IgD-negative memory B cell (primary cell): Measurements from ENCODE around the gene NTSR1. TPM values are rescaled to one million over a fixed set of nuclear protein-coding genes. Genes with fewer than 3 reads are reported as not detected.
A peak's percentile ranks its signal among the peaks of the same experiment; 100 is the strongest.

Source experiments
- H3K27ac Mint-ChIP-seq, 3 donors: one replicate each; pipeline ENCODE4 v1.8.0; 2020 to 2022; ENCODE audit warnings: mild to moderate bottlenecking in 3 of 3, mixed read lengths in 3 of 3, moderate library complexity in 1 of 3
- H3K27me3 Mint-ChIP-seq: one replicate; pipeline ENCODE4 v1.8.0; 2021; ENCODE audit warnings: mixed read lengths
- H3K36me3 Mint-ChIP-seq: one replicate; pipeline ENCODE4 v1.8.0; 2020; ENCODE audit warnings: mild to moderate bottlenecking, mixed read lengths
- H3K4me1 Mint-ChIP-seq, 3 donors: one replicate each; pipeline ENCODE4 v1.8.0; 2020 to 2022; ENCODE audit warnings: mixed read lengths in 3 of 3, mild to moderate bottlenecking in 1 of 3
- H3K4me3 Mint-ChIP-seq, 4 donors: one replicate each; pipeline ENCODE4 v1.8.0; 2020 to 2022; ENCODE audit warnings: mild to moderate bottlenecking in 4 of 4, mixed read lengths in 4 of 4, moderate library complexity in 3 of 4
- H3K9me3 Mint-ChIP-seq, 3 donors: one replicate each; pipeline ENCODE4 v1.8.0; 2020 to 2021; ENCODE audit warnings: mixed read lengths in 3 of 3, mild to moderate bottlenecking in 1 of 3
- polyA plus RNA-seq: library from polyadenylated mRNA; unstranded; fragments of 300-500 nt; fragmentation: Illumina TruSeq; gene quantifications from one replicate; pipeline ENCODE4 v1.2.3, GENCODE V29; 2021

The NTSR1 gene
- polyA plus RNA-seq, 1 donor from 2014 or later = not detected

DNA sequence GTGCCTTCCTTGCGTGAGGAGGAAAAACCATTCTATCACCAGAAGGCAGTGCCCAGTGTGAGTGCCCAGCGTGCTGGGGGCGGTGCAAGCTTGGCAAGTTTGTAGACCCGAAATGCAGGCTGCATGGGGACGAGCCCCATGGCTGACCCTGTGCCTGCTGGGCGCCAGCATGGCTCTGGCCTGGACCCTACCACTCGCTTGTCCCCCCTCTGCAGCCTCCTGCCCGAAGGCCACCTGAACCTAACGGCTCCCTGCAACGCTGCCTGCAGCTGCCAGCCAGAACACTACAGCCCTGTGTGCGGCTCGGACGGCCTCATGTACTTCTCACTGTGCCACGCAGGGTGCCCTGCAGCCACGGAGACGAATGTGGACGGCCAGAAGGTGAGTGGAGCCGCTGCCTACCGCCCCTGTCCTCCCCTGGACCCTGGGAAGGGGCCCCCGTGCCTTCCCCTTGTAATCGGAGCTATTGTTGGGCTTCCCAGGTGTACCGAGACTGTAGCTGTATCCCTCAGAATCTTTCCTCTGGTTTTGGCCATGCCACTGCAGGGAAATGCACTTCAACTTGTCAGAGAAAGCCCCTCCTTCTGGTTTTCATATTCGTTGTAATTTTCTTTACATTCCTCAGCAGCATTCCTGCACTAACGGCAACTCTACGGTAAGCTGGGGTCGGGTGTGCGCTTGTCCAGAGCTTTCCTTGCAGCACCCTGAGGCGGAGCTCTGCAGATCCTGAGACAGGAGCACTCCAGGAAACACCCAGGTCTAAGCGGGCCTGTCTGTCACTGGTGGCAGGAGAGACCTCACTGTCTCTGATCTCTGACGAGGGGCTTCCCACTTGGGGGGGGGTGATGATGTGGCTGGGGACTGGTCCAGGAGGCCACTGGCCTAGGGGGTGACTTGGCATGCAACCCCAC, 40.9 kb upstream of the NTSR1 start:
- no peaks in the 10 kb centered on the region for H3K27me3 Mint-ChIP-seq
- H3K9me3 Mint-ChIP-seq = no peaks in the 10 kb centered on the region
- H3K27ac Mint-ChIP-seq = no peak overlapping the region

DNA sequence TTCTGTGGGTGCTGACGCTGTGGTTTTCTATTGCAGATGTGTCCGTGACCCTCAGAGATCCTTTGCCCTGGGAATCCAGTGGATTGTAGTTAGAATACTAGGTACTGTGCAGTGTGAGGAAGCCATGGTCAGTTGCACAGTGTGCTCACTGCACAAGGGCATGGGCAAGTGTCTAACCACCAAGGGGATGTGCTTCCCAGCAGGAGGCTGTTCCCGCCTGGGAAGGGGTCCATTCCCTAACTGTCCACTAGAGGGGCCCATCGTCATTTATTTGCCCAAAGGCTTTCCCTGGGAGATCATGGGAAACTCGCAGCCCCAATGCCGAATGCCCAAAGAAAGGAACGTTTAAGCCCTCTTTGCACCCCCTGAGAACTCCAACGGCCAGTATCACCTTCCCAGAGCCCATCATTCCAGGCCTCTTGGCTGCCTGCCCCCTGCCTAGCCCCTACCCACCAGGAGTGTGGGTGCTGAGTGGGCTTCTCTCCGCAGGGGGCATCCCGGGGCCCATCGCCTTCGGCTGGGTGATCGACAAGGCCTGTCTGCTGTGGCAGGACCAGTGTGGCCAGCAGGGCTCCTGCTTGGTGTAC, 40.1 kb upstream of the NTSR1 start:
- Mint-ChIP-seq H3K9me3 (no peaks in the 10 kb centered on the region), H3K27me3 (no peaks in the 10 kb centered on the region), H3K4me3 (no peak overlapping the region), H3K36me3 (no peaks in the 10 kb centered on the region), H3K27ac (peak overlapping the region in 1 of 3 donors; percentile 57), H3K4me1 (peaks cover 0 to 2% (median 0%) of the 10 kb centered on the region in 3 donors)

More for the DNA sequence above, 40.9 kb upstream of the NTSR1 start:
- H3K4me1 Mint-ChIP-seq = peaks cover 0 to 2% (median 2%) of the 10 kb centered on the region in 3 donors
- no peak overlapping the region for H3K4me3 Mint-ChIP-seq
- no peaks in the 10 kb centered on the region for H3K36me3 Mint-ChIP-seq

DNA sequence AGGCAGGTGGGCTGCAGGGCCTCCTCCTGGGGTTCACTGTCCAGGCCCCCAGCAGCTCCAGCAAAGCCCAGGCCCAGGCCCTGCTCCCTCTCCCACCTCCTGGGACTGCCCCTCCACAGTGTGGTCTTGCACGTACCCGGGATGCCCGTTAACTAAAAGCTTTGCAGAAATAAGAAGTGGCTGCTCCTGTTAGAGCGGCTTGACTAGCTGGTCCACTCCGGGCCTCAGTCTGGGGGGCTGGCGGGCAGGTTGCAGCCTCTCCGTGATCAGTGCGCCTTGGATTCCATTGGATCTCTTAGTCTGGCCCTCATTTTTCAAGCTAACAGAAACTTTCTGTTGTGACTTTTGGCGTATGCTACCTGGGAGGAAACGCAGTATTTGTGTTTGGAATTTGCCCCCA, 39.4 kb upstream of the NTSR1 start:
- Mint-ChIP-seq H3K27ac (no peak overlapping the region), H3K36me3 (no peaks in the 10 kb centered on the region), H3K27me3 (no peaks in the 10 kb centered on the region), H3K4me3 (no peak overlapping the region), H3K9me3 (no peaks in the 10 kb centered on the region), H3K4me1 (peaks cover 0 to 2% (median 0%) of the 10 kb centered on the region in 3 donors)

DNA sequence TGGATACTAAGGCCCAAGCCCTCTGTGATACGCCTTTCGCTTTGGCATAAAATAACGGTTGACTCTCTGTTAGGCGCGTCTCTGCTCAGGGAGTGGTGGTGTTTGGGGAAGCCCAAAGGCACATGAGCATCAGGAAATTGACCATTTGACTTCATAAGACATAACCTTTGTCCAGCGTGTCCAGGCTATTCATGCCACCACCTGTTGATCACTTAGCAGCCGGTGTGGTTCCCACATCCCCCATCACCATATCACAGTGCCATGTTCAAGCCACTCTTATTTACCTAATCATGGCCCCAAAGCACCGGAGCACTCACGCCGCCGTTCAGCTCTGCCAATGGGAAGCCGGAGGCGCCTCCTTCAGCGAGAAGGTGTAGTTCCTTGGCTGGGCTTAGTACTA, 38.5 kb upstream of the NTSR1 start:
- H3K9me3 Mint-ChIP-seq = no peaks in the 10 kb centered on the region
- H3K27me3 Mint-ChIP-seq = no peaks in the 10 kb centered on the region
- H3K36me3 Mint-ChIP-seq = no peaks in the 10 kb centered on the region
- no peak overlapping the region for H3K27ac Mint-ChIP-seq
- H3K4me1 Mint-ChIP-seq = peaks cover 0 to 2% (median 0%) of the 10 kb centered on the region in 3 donors
- H3K4me3 Mint-ChIP-seq = no peak overlapping the region

DNA sequence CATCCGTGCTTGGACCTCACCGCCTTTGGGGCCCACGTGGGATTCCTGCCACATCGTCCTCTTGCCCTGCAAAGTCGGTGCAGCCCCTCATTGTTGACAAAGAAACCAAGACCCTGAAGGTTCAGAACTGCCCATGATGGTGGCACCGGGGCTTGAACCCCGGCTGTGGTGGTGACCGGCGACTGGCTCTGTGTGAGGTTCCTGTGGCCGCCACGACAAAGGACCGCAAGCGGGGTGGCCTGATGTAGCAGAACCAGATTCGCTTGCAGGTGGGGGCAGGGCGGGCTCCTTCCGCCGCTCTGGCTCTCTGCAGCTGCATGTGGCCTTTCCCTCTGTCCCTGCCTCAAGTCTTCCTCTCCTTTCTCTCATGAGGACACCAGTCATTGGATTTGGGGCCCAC, 37.6 kb upstream of the NTSR1 start:
- H3K4me1 Mint-ChIP-seq = peaks cover 0 to 2% (median 0%) of the 10 kb centered on the region in 3 donors
- no peaks in the 10 kb centered on the region for H3K27me3 Mint-ChIP-seq
- H3K27ac Mint-ChIP-seq = no peak overlapping the region
- no peaks in the 10 kb centered on the region for H3K36me3 Mint-ChIP-seq
- no peaks in the 10 kb centered on the region for H3K9me3 Mint-ChIP-seq
- no peak overlapping the region for H3K4me3 Mint-ChIP-seq

DNA sequence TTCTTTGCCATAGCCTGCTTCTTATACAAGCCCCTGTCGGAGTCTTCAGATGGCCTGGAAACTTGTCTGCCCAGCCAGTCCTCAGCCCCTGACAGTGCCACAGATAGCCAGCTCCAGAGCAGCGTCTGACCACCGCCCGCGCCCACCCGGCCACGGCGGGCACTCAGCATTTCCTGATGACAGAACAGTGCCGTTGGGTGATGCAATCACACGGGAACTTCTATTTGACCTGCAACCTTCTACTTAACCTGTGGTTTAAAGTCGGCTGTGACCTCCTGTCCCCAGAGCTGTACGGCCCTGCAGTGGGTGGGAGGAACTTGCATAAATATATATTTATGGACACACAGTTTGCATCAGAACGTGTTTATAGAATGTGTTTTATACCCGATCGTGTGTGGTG, 36.9 kb upstream of the NTSR1 start:
- Mint-ChIP-seq H3K27me3 (peaks cover 1% of the 10 kb centered on the region), H3K27ac (peak overlapping the region in 1 of 3 donors; percentile 57), H3K4me3 (no peak overlapping the region), H3K9me3 (no peaks in the 10 kb centered on the region), H3K4me1 (peaks cover 0 to 2% (median 0%) of the 10 kb centered on the region in 3 donors), H3K36me3 (no peaks in the 10 kb centered on the region)

DNA sequence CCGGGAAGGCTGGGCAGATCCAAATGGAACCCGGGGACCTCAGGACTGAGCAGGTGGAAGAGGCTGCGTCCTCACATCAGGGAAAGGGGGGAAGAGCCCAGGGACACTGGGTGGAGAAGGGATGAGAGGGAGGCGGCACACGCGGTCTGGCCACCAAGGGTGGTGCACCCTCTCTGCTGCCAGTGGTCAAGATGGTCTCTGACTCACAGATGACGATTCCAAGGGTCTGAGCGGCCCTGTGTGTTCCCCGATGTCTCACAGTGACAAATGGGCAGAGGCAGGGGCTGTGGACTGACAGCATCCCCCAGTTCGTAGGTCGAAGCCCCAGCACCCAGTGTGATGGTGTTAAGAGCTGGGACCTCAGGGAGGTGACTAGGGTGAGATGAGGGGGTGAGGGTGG, 34.3 kb upstream of the NTSR1 start:
- H3K4me3 Mint-ChIP-seq = no peak overlapping the region
- H3K36me3 Mint-ChIP-seq = no peaks in the 10 kb centered on the region
- peaks cover 4% of the 10 kb centered on the region for H3K27me3 Mint-ChIP-seq
- H3K4me1 Mint-ChIP-seq = peaks cover 0 to 4% (median 2%) of the 10 kb centered on the region in 3 donors
- H3K27ac Mint-ChIP-seq = no peak overlapping the region
- H3K9me3 Mint-ChIP-seq = no peaks in the 10 kb centered on the region

DNA sequence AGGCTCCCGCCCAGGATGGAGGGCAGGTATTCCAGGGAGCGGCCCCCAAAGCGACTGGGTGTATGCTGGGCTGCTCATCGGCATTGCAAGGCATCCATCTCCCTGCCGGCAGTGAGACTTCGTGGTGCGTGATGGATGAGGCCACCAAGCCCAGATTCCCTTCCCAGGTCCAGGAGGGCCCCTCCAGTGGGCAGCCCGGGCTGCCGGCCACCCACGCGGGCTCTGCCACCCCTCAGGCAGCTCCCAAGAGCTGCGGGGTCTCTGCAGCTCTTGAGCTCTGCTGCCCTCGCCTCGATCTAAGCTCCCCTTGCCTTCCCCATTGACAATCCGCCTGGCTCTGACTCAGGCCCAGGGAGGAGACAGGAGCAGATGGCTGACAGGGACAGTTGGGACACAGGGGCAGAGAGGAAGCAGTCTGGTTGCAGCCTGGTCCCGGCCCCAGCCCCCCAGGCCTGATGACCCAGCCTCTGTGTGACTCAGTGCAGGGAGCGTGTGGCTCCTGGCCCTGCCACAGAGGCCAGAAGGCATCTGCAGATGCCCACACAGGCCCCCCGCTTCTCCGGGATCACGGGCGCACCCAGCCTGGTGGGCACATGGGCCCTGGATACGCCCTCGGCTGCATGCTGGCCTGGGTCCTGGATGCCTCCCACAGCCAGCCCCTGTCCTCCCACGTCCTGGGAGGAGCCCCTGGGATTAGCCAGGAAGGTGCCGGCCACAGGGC, 33.3 kb upstream of the NTSR1 start:
- no peak overlapping the region for H3K4me3 Mint-ChIP-seq
- no peak overlapping the region for H3K27ac Mint-ChIP-seq
- peaks cover 4% of the 10 kb centered on the region for H3K36me3 Mint-ChIP-seq
- peaks cover 0 to 4% (median 2%) of the 10 kb centered on the region in 3 donors for H3K4me1 Mint-ChIP-seq
- peaks cover 4% of the 10 kb centered on the region for H3K27me3 Mint-ChIP-seq
- H3K9me3 Mint-ChIP-seq = peaks cover 0 to 7% (median 2%) of the 10 kb centered on the region in 3 donors

DNA sequence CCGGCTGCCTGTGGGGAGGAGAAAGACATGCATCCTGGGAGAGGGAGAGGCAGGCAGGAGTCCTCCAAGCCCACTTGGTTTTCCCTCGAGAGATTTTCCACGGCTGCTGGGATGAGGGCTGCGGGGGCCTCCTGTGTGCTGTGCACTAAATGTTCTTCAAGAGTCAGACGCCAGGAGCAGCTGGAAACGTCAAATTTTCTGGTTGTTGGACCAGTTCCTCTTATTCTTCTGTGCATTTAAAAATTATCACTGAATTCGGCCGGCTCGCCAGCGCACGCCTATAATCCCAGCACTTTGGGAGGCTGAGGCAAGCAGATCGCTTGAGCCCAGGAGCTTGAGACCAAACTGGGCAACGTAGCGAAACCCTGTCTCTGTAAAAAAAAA, 32.8 kb upstream of the NTSR1 start:
- H3K4me3 Mint-ChIP-seq = no peak overlapping the region
- peaks cover 4% of the 10 kb centered on the region for H3K27me3 Mint-ChIP-seq
- H3K4me1 Mint-ChIP-seq = peaks cover 0 to 4% (median 2%) of the 10 kb centered on the region in 3 donors
- H3K9me3 Mint-ChIP-seq = peaks cover 3 to 7% (median 7%) of the 10 kb centered on the region in 3 donors
- H3K27ac Mint-ChIP-seq = no peak overlapping the region
- H3K36me3 Mint-ChIP-seq = peaks cover 5% of the 10 kb centered on the region

DNA sequence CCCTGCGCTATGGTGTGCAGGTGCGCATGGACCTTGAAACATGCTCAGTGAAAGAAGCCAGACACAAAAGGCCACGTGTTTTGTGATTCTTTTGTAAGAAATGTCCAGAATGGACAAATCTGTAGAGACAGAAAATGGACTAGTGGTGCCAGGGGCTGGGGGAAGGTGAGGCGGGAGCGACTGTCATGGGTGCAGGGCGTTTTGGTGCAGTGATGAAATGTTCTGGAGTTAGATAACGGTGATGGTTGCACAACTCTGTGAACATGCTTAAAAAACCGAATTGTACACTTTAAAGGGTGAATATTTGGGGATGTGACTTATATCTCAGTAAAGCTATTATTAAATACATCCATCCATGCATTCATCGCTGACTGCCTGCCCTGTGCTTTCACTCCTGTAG, 31.7 kb upstream of the NTSR1 start:
- no peak overlapping the region for H3K27ac Mint-ChIP-seq
- H3K36me3 Mint-ChIP-seq = peaks cover 5% of the 10 kb centered on the region
- H3K4me1 Mint-ChIP-seq = peaks cover 0 to 2% (median 2%) of the 10 kb centered on the region in 3 donors
- H3K4me3 Mint-ChIP-seq = no peak overlapping the region
- peaks cover 5% of the 10 kb centered on the region for H3K27me3 Mint-ChIP-seq
- peaks cover 3 to 7% (median 7%) of the 10 kb centered on the region in 3 donors for H3K9me3 Mint-ChIP-seq

DNA sequence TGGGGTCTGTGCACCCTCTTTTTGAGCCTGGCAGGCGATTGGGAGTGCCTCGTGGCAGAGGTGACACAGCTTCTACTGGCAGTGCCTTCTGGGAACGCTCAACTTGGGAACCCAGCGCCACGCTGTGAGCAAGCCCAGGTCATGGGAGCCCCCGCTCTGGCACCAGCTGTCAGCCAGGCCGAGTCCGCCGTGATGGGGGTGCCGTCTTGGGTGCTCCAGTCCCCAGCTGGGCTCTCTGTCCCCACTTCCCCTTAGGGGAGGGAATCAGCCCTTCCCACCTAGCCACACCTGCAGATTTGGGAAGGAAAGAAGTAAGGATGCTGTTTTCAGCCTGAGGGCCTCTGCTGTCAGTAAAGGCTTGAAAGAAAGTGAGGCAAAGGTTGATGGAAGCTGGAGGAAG, 31.0 kb upstream of the NTSR1 start:
- Mint-ChIP-seq H3K36me3 (peaks cover 5% of the 10 kb centered on the region), H3K4me1 (peaks cover 0 to 2% (median 2%) of the 10 kb centered on the region in 3 donors), H3K4me3 (no peak overlapping the region), H3K9me3 (peaks cover 3 to 7% (median 7%) of the 10 kb centered on the region in 3 donors), H3K27ac (no peak overlapping the region), H3K27me3 (peaks cover 6% of the 10 kb centered on the region)

DNA sequence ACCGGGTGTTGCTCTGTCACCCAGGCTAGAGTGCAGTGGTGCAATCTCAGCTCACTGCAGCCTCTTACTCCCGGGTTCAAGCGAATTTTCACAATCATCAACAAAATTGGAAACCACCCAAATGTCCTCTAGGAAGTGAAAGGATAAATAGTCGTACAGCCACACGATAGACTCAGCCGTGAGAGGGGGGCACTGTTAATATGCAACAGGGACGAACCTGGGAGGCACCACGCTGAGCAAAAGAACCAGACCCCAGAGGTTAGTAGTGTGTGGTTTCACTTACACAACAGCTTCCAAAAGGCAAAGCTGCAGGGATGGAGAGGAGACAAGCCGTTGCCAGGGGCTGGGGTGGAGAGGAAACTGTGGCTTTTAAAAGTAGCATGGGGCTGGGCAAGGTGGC, 30.1 kb upstream of the NTSR1 start:
- H3K4me1 Mint-ChIP-seq = peaks cover 0 to 2% (median 2%) of the 10 kb centered on the region in 3 donors
- peak overlapping the region in 1 of 3 donors; percentile 53 for H3K27ac Mint-ChIP-seq
- H3K36me3 Mint-ChIP-seq = peaks cover 5% of the 10 kb centered on the region
- peaks cover 6% of the 10 kb centered on the region for H3K27me3 Mint-ChIP-seq
- peaks cover 3 to 7% (median 7%) of the 10 kb centered on the region in 3 donors for H3K9me3 Mint-ChIP-seq
- H3K4me3 Mint-ChIP-seq = no peak overlapping the region

DNA sequence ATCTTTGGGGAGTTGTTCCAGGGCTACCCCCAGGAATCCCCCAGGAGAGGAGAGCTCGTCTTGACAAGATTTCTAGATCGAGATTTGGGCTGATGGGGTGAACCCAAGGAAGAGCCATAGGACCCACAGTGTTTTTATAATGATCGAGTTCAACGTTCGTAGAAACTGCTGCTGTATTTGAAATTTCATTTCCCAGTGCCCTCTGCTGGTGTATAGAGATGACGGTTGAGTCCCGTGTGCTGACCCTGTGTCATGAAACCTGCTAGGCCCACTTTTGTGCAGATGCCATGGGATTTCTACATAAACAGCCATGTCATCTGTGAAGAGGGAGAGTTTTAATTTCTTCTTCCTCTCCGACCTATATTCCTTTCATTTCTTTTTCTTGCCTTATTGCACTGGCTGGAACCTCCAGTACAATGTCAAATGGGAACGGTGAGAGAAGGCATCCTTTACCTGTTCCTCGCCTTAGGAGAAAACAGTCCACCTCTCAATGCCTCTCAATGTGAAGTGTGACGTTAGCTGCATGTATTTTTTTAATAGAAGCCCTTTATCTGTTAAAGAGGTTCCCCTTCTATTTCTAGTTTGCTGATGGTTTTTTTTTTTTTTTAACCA, 28.6 kb upstream of the NTSR1 start:
- H3K36me3 Mint-ChIP-seq = peaks cover 5% of the 10 kb centered on the region
- no peak overlapping the region for H3K4me3 Mint-ChIP-seq
- H3K27ac Mint-ChIP-seq = no peak overlapping the region
- peaks cover 9% of the 10 kb centered on the region for H3K27me3 Mint-ChIP-seq
- peaks cover 3 to 7% (median 7%) of the 10 kb centered on the region in 3 donors for H3K9me3 Mint-ChIP-seq
- peaks cover 0 to 2% (median 2%) of the 10 kb centered on the region in 3 donors for H3K4me1 Mint-ChIP-seq

DNA sequence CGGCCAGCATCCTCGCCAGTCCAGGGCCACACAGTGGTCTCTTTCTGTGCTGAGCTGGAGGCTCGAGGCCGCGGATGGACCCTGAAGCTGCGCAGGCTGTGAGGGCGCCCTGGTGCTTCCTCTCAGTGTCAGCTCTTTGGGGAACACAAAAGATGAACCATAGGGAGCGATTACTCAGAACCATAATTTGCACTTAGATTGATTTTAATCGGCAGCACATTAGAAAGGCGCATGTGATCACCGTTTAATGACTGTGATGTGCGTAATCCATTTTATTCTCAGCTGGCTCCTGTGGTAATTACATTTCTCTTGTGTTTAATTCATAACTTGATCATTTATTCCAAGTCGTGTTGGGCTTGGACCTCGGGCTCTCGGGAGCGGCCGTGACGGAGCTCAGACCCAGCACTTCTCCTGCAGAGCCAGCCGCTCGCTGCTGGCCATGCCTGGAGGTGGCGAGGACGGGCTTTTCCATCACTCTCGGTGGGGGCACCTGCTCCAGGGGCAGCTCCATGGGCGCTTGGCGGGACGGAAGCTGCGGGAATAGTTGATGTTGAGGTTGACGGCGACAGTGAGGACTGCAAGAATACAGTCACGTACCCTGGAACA, 25.6 kb upstream of the NTSR1 start:
- Mint-ChIP-seq H3K27me3 (peaks cover 15% of the 10 kb centered on the region), H3K27ac (no peak overlapping the region), H3K4me3 (no peak overlapping the region), H3K4me1 (peaks cover 0 to 8% (median 4%) of the 10 kb centered on the region in 3 donors), H3K36me3 (peaks cover 5% of the 10 kb centered on the region), H3K9me3 (peaks cover 3 to 7% (median 7%) of the 10 kb centered on the region in 3 donors)
